K562 (cell line): Measurements from ENCODE around the gene SLC32A1. TPM values are rescaled to one million over a fixed set of nuclear protein-coding genes. Genes with fewer than 3 reads are reported as not detected.

Experiments
- BDP1 ChIP-seq: IDR thresholded peaks from 3 replicates; pipeline ENCODE4 v1.6.1; 2011; ENCODE audit not compliant: insufficient read length, insufficient read depth
- DMBX1 ChIP-seq: fragments of 250-450 bp; sonication (Bioruptor Pico); IDR thresholded peaks from 2 replicates; pipeline ENCODE4 v1.8.0; 2022; ENCODE audit warnings: inconsistent platforms, mild to moderate bottlenecking, moderate library complexity, borderline replicate concordance
- FOS ChIP-seq: IDR thresholded peaks from 3 replicates; pipeline ENCODE4 v1.6.1; 2011; ENCODE audit not compliant: insufficient read length; ENCODE audit errors: extremely low read depth
- MECOM ChIP-seq: fragments of 250-450 bp; sonication (Bioruptor Pico); IDR thresholded peaks from 2 replicates; pipeline ENCODE4 v1.8.0; 2022; ENCODE audit warnings: inconsistent platforms
- RCOR1 ChIP-seq, 2 experiments: IDR thresholded peaks; 2 replicates each; pipeline ENCODE4 v1.6.1; 2012; ENCODE audit warnings: low read depth in 2 of 2, low read length in 2 of 2, borderline replicate concordance in 1 of 2, improper control_type of control experiment in 1 of 2
- RHOXF2B ChIP-seq: fragments of 250-450 bp; sonication (Bioruptor Pico); conservative IDR thresholded peaks from 2 replicates; pipeline ENCODE4 v1.5.1; 2021
- SNIP1 ChIP-seq: fragments of 450-650 bp; IDR thresholded peaks from 2 replicates; pipeline ENCODE4 v1.7.1; 2017; ENCODE audit warnings: low read depth, mild to moderate bottlenecking
- TARDBP ChIP-seq: fragments of 450-650 bp; IDR thresholded peaks from 2 replicates; pipeline ENCODE4 v1.6.1; 2016
- ZNF174 ChIP-seq: fragments of 250-450 bp; sonication (Bioruptor Pico); IDR thresholded peaks from 2 replicates; pipeline ENCODE4 v1.4.0; 2020; ENCODE audit warnings: mild to moderate bottlenecking
- polyA plus RNA-seq, 8 experiments: library from polyadenylated mRNA; depleted of rRNA in 4 of 8; stranded (reverse) in 5 of 8; unstranded in 3 of 8; fragments of >200 nt; fragmentation: Nextera tagmentation in 2 of 8; fragmentation: Illumina TruSeq in 1 of 8; extraction: Ambion mirVana in 2 of 8; extraction: Trizol in 1 of 8; gene quantifications; 2 replicates each; pipeline versions ENCODE4 v1.2.1 to v1.2.3, GENCODE V29; 2011 to 2014; ENCODE audit warnings: inconsistent platforms in 1 of 8, missing spikeins in 1 of 8
- total RNA-seq, 7 experiments: library from RNA; depleted of rRNA in 6 of 7; stranded (reverse); fragments of >200 nt in 6 of 7; fragmentation: Illumina TruSeq in 2 of 7; extraction: Trizol in 2 of 7; gene quantifications; 2 replicates each; pipeline versions ENCODE4 v1.2.1 to v1.2.3, GENCODE V29; 2011 to 2021; ENCODE audit warnings: low replicate concordance in 1 of 7
- TF ChIP-seq, protein P1 (sequence below), 3 experiments: IDR thresholded peaks in 2 of 3; conservative IDR thresholded peaks in 1 of 3; 2 replicates each; pipeline ENCODE4 v1.5.1; 2011 to 2012; ENCODE audit warnings: low read length in 3 of 3, mild to moderate bottlenecking in 3 of 3, control low read depth in 2 of 3, improper control_type of control experiment in 1 of 3, inconsistent platforms in 1 of 3, low read depth in 1 of 3, mixed read lengths in 1 of 3, moderate library complexity in 1 of 3; ENCODE audit not compliant: insufficient read depth in 2 of 3
- TF ChIP-seq, protein P2 (sequence below): fragments of 450-650 bp; conservative IDR thresholded peaks from 2 replicates; pipeline ENCODE4 v1.6.1; 2016; ENCODE audit warnings: missing genetic modification characterization, low read depth, mild to moderate bottlenecking, control low read depth, missing compliant biosample characterization
- TF ChIP-seq, protein P3 (sequence below): fragments of 450-650 bp; IDR thresholded peaks from 2 replicates; pipeline ENCODE4 v1.6.1; 2018; ENCODE audit warnings: mild to moderate bottlenecking, low read depth; ENCODE audit not compliant: partially characterized antibody
- TF ChIP-seq, protein P4 (sequence below): sonication (generic); formaldehyde crosslinking; IDR thresholded peaks from 2 replicates; pipeline ENCODE4 v1.8.0; 2022; ENCODE audit warnings: mild to moderate bottlenecking, missing genetic modification reagents, borderline replicate concordance
- TF ChIP-seq, protein P5 (sequence below): sonication (generic); formaldehyde crosslinking; IDR thresholded peaks from 2 replicates; pipeline ENCODE4 v1.8.0; 2023; ENCODE audit warnings: missing genetic modification reagents, mild to moderate bottlenecking, borderline replicate concordance

SLC32A1 gene
- total and polyA plus RNA-seq, 9 of the 15 experiments (the other 6 are each of a cell fraction or from before 2014, with no cell fraction given) = not detected

DNA sequence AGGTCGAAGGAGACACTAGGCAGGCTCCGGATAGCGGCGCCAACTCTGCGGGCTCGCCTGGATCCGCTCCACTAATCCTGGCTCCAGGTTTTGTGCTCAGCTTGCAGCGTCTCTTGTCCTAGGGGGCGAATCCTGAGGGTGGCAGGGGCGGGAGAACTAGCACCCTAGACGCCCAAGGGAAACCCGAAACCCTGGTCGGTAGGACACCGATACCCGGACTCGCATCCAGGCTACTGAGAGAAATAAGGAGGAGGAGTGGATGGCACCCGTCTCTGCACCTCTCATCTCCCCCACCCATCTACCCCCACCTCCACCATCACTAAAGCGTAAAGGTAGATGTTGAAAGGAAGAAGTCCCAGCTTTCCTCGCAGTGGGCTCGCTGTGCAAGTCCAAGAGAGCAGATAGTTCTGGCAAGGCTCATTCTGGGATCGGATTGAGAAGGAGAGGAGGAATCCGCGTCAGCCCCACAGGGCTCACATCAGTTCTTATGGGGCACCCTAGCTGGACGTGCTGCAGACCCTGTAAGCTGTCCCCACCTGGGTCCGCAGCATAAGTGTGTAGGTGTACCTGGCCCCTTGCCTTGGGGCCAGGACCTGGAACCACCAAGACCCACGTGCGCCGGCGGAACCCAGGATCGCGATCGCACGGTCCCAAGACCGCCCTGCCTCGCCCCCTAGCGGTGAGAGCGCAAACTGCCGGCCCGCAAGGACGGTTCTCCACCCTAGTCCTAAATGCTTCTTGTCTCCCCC is 6.9 kb downstream of the SLC32A1 start (continued):
- TF ChIP-seq, protein P1, sequence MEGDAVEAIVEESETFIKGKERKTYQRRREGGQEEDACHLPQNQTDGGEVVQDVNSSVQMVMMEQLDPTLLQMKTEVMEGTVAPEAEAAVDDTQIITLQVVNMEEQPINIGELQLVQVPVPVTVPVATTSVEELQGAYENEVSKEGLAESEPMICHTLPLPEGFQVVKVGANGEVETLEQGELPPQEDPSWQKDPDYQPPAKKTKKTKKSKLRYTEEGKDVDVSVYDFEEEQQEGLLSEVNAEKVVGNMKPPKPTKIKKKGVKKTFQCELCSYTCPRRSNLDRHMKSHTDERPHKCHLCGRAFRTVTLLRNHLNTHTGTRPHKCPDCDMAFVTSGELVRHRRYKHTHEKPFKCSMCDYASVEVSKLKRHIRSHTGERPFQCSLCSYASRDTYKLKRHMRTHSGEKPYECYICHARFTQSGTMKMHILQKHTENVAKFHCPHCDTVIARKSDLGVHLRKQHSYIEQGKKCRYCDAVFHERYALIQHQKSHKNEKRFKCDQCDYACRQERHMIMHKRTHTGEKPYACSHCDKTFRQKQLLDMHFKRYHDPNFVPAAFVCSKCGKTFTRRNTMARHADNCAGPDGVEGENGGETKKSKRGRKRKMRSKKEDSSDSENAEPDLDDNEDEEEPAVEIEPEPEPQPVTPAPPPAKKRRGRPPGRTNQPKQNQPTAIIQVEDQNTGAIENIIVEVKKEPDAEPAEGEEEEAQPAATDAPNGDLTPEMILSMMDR (IDR thresholded peaks at IDR 0.05 in 2 of 3, conservative IDR thresholded peaks at IDR 0.05 in 1 of 3; ENCODE audit: insufficient read depth in 2 of 3, low read depth in 1 of 3, low read length in 3 of 3) = peak; percentile 86 to 97 (median 87)
- no peak for TF ChIP-seq RHOXF2B (CRISPR knock-in tag)
- TF ChIP-seq, protein P2, sequence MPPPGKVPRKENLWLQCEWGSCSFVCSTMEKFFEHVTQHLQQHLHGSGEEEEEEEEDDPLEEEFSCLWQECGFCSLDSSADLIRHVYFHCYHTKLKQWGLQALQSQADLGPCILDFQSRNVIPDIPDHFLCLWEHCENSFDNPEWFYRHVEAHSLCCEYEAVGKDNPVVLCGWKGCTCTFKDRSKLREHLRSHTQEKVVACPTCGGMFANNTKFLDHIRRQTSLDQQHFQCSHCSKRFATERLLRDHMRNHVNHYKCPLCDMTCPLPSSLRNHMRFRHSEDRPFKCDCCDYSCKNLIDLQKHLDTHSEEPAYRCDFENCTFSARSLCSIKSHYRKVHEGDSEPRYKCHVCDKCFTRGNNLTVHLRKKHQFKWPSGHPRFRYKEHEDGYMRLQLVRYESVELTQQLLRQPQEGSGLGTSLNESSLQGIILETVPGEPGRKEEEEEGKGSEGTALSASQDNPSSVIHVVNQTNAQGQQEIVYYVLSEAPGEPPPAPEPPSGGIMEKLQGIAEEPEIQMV (tag) = peak; percentile 65; the same call in 1 of the 2 replicates
- TF ChIP-seq TARDBP = peak; percentile 56; the same call in 1 of the 2 replicates
- TF ChIP-seq, protein P3, sequence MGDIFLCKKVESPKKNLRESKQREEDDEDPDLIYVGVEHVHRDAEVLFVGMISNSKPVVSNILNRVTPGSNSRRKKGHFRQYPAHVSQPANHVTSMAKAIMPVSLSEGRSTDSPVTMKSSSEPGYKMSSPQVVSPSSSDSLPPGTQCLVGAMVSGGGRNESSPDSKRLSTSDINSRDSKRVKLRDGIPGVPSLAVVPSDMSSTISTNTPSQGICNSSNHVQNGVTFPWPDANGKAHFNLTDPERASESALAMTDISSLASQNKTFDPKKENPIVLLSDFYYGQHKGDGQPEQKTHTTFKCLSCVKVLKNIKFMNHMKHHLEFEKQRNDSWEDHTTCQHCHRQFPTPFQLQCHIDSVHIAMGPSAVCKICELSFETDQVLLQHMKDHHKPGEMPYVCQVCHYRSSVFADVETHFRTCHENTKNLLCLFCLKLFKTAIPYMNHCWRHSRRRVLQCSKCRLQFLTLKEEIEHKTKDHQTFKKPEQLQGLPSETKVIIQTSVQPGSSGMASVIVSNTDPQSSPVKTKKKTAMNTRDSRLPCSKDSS = no peak
- no peak for TF ChIP-seq BDP1
- TF ChIP-seq SNIP1 = no peak
- TF ChIP-seq DMBX1 (CRISPR knock-in tag) = no peak
- TF ChIP-seq, protein P4, sequence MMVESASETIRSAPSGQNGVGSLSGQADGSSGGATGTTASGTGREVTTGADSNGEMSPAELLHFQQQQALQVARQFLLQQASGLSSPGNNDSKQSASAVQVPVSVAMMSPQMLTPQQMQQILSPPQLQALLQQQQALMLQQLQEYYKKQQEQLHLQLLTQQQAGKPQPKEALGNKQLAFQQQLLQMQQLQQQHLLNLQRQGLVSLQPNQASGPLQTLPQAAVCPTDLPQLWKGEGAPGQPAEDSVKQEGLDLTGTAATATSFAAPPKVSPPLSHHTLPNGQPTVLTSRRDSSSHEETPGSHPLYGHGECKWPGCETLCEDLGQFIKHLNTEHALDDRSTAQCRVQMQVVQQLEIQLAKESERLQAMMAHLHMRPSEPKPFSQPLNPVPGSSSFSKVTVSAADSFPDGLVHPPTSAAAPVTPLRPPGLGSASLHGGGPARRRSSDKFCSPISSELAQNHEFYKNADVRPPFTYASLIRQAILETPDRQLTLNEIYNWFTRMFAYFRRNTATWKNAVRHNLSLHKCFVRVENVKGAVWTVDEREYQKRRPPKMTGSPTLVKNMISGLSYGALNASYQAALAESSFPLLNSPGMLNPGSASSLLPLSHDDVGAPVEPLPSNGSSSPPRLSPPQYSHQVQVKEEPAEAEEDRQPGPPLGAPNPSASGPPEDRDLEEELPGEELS (CRISPR knock-in tag) = no peak
- TF ChIP-seq MECOM = no peak
- TF ChIP-seq ZNF174 = no peak
- TF ChIP-seq, protein P5, sequence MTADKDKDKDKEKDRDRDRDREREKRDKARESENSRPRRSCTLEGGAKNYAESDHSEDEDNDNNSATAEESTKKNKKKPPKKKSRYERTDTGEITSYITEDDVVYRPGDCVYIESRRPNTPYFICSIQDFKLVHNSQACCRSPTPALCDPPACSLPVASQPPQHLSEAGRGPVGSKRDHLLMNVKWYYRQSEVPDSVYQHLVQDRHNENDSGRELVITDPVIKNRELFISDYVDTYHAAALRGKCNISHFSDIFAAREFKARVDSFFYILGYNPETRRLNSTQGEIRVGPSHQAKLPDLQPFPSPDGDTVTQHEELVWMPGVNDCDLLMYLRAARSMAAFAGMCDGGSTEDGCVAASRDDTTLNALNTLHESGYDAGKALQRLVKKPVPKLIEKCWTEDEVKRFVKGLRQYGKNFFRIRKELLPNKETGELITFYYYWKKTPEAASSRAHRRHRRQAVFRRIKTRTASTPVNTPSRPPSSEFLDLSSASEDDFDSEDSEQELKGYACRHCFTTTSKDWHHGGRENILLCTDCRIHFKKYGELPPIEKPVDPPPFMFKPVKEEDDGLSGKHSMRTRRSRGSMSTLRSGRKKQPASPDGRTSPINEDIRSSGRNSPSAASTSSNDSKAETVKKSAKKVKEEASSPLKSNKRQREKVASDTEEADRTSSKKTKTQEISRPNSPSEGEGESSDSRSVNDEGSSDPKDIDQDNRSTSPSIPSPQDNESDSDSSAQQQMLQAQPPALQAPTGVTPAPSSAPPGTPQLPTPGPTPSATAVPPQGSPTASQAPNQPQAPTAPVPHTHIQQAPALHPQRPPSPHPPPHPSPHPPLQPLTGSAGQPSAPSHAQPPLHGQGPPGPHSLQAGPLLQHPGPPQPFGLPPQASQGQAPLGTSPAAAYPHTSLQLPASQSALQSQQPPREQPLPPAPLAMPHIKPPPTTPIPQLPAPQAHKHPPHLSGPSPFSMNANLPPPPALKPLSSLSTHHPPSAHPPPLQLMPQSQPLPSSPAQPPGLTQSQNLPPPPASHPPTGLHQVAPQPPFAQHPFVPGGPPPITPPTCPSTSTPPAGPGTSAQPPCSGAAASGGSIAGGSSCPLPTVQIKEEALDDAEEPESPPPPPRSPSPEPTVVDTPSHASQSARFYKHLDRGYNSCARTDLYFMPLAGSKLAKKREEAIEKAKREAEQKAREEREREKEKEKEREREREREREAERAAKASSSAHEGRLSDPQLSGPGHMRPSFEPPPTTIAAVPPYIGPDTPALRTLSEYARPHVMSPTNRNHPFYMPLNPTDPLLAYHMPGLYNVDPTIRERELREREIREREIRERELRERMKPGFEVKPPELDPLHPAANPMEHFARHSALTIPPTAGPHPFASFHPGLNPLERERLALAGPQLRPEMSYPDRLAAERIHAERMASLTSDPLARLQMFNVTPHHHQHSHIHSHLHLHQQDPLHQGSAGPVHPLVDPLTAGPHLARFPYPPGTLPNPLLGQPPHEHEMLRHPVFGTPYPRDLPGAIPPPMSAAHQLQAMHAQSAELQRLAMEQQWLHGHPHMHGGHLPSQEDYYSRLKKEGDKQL (CRISPR knock-in tag) = no peak
- TF ChIP-seq RCOR1 (IDR thresholded peaks at IDR 0.05; ENCODE audit: borderline replicate concordance in 1 of 2, low read depth in 2 of 2, low read length in 2 of 2) = no peak
- TF ChIP-seq FOS = no peak
